NCI-H2196 (cell line): Measurements from ENCODE around the gene C4BPA.

Experiments
- DNase-seq: peaks from one replicate; lab custom pipeline; 2025; ENCODE audit not compliant: unreplicated experiment; lab: John Stamatoyannopoulos, UW

The C4BPA gene

DNA sequence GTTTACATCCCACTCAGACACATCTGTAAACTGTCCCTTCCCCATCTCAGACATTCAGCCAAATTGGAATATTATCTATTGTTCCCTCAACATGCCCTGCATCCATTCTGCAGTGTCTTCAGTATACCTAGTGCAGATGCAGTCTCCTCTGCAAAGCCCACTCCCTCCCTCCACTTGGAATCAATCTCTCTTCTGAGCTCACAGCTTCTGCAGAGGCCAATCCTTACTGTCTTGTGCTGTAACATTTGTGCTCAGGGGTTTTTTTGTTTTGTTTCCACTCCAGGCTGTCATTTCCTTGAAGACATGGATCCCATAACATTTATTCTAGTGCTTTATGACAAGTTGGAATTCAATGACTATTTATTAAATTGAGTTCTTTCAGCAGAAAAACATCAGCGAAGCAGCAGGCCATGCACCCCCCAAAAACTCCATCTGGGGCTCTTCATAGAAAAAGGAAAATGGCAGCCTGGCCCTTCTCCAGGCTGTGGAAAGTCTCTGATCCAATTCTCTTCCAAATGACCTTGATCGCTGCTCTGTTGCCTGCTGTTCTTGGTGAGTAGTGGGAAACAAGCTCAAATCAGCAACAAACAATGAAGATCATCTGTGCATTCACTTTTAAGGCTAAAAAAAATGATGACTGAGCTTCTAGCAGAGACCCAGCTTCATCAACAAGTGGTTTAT is 8.7 kb downstream of the C4BPA start:
- no peak for DNase-seq

- no peak for DNase-seq
Observed at GRCh38 chr1:207115269-207115668, 11.2 kb downstream of the C4BPA start.

- DNase-seq = no peak
Observed at GRCh38 chr1:207124389-207124788, 20.4 kb downstream of the C4BPA start.

DNA sequence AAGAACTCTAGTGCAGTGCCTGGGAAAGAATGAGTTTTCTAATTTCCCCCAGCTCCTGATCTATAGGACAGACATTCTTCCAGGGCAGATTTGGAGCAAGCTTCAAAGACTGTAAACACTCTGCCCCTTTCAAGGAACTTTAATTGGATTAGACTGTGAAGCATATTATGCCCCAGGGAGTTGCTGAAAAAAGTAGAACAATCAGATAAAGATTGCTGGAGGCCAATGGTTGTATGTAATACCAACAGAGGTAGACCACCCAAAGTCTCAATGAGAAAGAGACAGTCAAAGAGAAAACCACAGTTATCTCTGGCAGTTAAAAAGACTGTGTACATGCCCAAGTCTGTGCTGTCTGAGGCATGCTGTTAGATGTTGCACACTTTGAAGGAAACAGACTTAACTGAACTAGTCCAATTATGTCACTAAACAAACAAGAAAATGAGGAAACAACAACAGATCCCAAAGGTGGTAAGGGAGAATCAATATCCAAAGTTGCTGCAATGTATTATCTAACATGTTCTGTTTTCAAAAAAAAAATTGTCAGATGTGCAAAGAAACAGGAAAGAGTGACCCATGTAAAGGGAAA is 24.4 kb downstream of the C4BPA start:
- DNase-seq = no peak

DNA sequence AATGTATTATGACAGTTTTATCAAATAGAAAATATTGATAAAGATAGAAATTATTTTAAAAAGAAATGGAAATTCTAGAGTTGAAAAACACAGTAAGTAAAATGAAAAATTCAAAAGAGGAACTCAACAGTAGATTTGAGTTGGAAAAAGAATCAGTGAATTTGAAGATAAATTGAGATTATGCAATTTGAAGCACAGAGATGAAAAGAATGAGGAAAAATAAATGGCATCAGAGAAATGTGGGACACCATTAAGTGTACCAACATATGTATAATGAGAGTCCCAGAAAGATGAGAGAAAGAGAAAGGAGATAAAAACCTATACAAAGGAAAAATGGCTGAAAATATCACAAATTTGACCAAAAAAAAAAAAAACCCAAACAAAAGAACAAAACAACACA is 25.0 kb downstream of the C4BPA start:
- DNase-seq = no peak

GRCh38 chr1:207130252-207131036 is 26.4 kb downstream of the C4BPA start:
- no peak for DNase-seq

DNA sequence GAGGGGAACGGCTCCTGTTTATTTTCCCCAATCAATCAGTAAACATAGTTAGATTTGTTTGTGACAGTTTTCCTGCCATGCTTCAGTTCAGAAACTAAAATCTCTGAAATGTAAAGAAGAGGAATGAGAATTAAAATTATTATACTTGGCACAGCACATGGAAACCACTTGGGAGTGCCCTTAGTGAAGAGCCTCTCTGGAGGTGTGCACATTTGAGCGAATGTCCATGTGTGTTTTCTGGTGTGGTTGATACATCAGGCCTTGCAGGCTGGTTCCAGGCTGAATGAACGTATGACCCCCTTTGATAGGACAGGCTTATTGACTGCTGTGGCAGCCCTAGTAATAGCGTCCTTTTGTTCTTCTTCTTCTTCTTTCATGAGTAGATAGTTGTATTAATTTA is 27.1 kb downstream of the C4BPA start:
- no peak for DNase-seq

GRCh38 chr1:207134581-207134980 is 30.5 kb downstream of the C4BPA start:
- DNase-seq = no peak

- DNase-seq = no peak
Observed at GRCh38 chr1:207139616-207140015, 35.6 kb downstream of the C4BPA start.

- DNase-seq = no peak
Observed at GRCh38 chr1:207140536-207140935, 36.5 kb downstream of the C4BPA start.

DNA sequence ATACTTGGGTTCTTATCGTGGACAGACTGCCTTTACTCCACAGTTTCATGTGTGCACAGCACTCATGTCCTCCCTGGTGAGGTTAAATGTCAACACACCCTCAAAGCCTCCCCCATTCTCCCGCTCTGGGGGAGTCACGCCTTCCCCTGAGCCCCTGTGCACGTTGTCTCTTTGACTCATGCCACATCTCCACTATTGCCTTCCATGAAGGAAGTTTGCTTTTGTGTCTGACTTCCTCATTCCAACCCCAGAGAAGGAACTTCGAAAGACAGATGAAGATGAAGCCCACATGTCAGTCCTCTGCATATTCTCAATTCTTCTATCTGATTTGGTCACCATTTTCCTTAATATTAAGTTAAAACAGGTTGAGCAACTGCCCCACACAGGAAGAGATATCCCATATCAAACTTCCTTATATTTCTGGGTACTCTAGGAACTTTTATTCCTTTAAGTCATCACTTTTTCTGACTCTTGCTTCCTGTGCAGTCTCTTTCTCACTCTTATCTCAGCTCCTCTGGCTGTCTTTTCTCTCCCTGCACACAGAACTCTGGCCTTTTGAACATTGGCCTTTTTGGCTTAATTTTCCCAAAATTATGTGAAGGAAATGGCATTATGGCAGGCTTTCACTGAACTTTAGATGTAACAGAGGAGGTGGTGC is 41.5 kb downstream of the C4BPA start:
- DNase-seq = no peak

GRCh38 chr1:207151920-207152319 is 47.9 kb downstream of the C4BPA start:
- DNase-seq = no peak

DNA sequence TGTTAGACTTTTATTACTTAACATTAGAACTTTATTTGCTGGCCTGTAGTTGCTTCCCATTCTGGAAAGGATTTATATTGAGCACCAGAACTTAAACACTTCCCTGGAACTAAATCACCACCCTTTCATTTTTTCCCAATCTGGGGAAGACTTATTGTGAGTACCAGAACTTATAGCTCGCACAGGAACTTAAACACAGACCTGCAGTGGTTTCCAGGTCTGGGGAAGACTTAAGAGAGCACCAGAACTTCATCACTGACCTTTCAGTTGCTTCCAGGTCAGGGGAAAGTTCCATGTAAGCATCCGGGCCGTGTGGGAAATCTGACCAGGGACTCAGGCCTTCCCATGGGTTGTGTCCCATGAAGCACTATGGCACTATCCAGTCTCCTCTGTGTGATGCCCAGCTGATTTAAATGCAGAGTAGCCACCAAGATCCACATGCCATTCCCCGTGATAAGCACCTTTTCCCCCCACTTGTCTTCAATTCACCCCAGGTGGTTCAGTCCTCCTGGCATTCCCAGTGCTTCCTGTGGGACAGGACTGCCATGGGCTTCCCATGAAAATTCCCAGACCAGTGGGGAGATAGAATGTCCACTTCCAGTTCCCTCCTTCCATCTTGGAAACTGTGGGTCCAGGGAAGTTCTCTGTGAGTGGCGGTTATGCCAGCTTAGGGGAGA is 48.9 kb downstream of the C4BPA start:
- no peak for DNase-seq

DNA sequence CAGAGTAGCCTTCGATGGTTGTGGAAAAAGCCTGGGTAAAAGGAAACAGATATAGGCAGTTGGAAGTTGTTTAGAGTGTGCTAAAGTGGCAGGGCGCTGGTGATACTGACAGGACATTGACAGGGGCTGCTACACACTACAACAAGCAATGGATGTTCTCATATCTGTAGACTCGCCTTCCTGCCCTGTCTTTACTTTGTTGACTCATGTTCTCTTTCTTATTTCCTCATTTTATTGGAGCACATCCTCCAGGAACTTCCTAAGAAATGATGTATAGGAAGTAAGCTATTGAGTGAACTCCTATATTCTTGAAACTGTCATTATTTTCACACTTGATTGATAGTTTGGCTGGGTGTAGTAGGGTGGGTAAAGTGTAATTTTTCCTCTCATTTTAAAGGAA is 51.0 kb downstream of the C4BPA start:
- DNase-seq = no peak

GRCh38 chr1:207156095-207156494 is 52.1 kb downstream of the C4BPA start:
- DNase-seq = no peak

- DNase-seq = no peak
Observed at GRCh38 chr1:207156826-207157225, 52.8 kb downstream of the C4BPA start.

- no peak for DNase-seq
Observed at GRCh38 chr1:207164086-207164485, 60.1 kb downstream of the C4BPA start.

GRCh38 chr1:207172321-207172720 is 68.3 kb downstream of the C4BPA start:
- DNase-seq = no peak

DNA sequence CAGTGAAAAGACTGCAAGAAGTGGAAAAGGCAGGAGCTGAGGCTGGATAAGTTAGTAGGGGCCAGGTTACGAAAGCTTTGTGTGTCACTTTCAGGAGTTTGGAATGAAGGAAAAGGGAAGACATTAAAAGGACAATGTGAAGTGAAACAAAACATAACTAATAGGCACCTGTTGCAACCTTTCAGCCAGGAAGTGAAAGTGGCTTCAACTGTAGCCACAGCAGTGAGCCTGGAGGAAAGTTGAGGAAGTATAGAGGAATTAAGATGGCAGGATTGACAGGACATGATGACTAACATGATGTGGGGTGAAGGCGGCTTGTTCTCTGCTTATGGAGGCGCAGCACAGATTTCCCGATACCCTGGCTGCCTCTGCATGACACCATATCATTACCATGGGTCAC is 68.9 kb downstream of the C4BPA start:
- DNase-seq = no peak

DNA sequence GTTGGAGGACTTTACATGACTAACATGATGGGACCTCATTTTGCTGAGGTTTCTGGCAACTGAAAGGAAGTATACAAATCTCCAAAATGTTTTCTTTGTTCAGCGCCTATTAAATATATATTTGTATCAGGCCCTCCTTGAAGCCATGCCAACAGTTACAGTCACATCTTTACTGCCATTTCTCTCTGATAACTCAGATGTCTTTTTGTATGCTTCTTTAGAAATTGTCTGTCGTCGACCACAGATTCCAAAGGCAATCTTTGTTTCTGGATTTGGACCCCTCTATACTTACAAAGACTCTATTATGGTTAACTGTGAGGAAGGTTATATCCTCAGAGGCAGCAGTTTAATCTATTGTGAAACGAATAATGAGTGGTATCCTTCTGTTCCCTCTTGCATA is 69.4 kb downstream of the C4BPA start:
- DNase-seq = no peak

DNA sequence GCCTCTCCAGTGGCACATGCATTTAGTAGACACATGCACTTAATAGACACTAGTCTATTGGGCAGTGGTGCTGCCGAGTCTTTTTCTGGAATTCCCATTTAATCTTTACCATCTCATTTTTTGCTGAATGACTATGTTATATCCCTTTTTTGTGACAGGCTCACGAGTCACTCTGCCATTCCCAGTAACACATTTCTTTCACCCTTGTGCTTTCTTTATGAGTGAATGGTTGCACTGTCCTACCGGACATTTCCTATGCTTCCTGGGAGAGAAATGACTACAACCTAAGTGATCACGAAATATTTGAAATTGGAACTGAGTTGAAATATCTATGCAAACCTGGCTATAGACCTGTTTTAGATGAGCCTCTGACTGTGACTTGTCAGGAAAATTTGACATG is 70.9 kb downstream of the C4BPA start:
- DNase-seq = no peak
